Measurements from ENCODE around the gene ASH1L.

DNA sequence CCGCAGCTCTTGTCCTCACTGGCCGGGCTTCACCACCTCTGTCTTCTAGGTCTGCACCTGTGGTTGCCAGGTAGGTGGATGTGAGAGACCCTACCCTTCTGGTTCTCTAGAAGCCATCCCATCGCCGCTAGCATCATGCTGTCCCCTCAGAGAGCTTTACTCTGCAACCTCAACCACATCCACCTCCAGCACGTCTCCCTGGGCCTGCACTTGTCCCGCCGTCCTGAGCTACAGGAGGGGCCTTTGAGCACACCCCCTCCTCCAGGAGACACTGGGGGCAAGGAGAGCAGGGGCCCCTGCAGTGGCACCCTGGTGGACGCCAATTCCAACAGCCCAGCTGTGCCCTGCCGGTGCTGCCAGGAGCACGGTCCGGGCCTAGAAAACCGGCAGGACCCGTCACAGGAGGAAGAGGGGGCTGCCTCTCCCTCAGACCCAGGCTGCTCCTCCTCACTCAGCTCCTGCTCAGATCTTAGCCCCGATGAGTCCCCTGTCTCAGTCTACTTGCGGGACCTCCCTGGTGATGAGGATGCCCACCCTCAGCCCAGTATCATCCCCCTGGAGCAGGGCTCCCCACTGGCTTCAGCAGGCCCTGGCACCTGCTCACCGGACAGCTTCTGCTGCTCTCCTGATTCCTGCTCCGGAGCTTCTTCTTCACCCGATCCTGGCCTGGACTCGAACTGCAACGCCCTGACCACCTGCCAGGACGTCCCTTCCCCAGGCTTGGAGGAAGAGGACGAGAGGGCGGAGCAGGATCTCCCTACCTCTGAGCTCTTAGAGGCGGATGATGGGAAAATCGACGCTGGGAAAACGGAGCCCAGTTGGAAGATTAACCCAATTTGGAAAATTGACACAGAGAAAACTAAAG lies 240.7 kb downstream of the ASH1L start:
- TF ChIP-seq POLR2AphosphoS5 (IDR thresholded peaks at IDR 0.05; ENCODE audit: low read depth, low read length) (no peak), TAF1 (IDR thresholded peaks at IDR 0.05; ENCODE audit: borderline replicate concordance, insufficient read depth, low read length) (no peak), SIN3A (IDR thresholded peaks at IDR 0.05; ENCODE audit: borderline replicate concordance, insufficient read depth, low read length) (no peak)

Measured in PFSK-1 (cell line).